Naive thymus-derived CD4-positive, alpha-beta T cell (primary cell): ENCODE data around the gene ZDHHC13. TPM values are rescaled to one million over a fixed set of nuclear protein-coding genes. Genes with fewer than 3 reads are reported as not detected.

Source experiments
- ATAC-seq: fragments of 150-1000 bp; cut with Tn5 transposase; 2 replicates; pipeline ENCODE4 v1.10.0; 2021; ENCODE audit warnings: mild to moderate bottlenecking, moderate library complexity
- CTCF ChIA-PET: fragments of 350-600 bp; sonication (Branson Sonifier 250); formaldehyde crosslinking; loops from one replicate; lab custom pipeline; 2021; ENCODE audit warnings: antibody characterized with exemption; lab: Charles Lee
- POLR2A ChIA-PET: fragments of 350-600 bp; sonication (Branson Sonifier 250); formaldehyde crosslinking; loops from one replicate; lab custom pipeline; 2021; ENCODE audit warnings: antibody characterized with exemption, inconsistent platforms; lab: Charles Lee
- DNase-seq, 9 donors: peaks; one replicate each; pipeline versions ENCODE4 v3.0.0 to v3.0.0-alpha.2; 2020 to 2022; ENCODE audit warnings: mixed read lengths in 1 of 9
- H3K27ac ChIP-seq: one replicate; pipeline ENCODE4 v1.7.0; 2013; ENCODE audit warnings: mild to moderate bottlenecking, low read depth, low read length, moderate library complexity
- H3K27me3 ChIP-seq, 2 donors: one replicate each; pipeline ENCODE4 v1.7.0; 2013; ENCODE audit warnings: low read length in 2 of 2, mild to moderate bottlenecking in 2 of 2, moderate library complexity in 2 of 2; ENCODE audit not compliant: control insufficient read depth in 2 of 2, insufficient read depth in 2 of 2
- H3K36me3 ChIP-seq, 3 experiments: 1 replicate in 2 of 3; 2 replicates in 1 of 3; pipeline ENCODE4 v1.7.0; 2013; ENCODE audit warnings: low read length in 3 of 3, mild to moderate bottlenecking in 3 of 3, moderate library complexity in 1 of 3; ENCODE audit not compliant: insufficient read depth in 3 of 3, control insufficient read depth in 2 of 3
- H3K4me1 ChIP-seq, 2 donors: one replicate each; pipeline ENCODE4 v1.7.0; 2013; ENCODE audit warnings: low read length in 2 of 2, mild to moderate bottlenecking in 2 of 2, moderate library complexity in 1 of 2; ENCODE audit not compliant: control insufficient read depth in 2 of 2, insufficient read depth in 2 of 2
- H3K4me3 ChIP-seq: 2 replicates; pipeline ENCODE4 v1.7.0; 2013; ENCODE audit warnings: mild to moderate bottlenecking, low read length
- H3K9me3 ChIP-seq, 3 experiments: 1 replicate in 2 of 3; 2 replicates in 1 of 3; pipeline ENCODE4 v1.7.0; 2013; ENCODE audit warnings: low read length in 3 of 3; ENCODE audit not compliant: control insufficient read depth in 2 of 3
- H3K27ac Mint-ChIP-seq, 9 donors: one replicate each; pipeline ENCODE4 v1.8.0; 2020 to 2022; ENCODE audit warnings: mixed read lengths in 9 of 9, mild to moderate bottlenecking in 8 of 9, moderate library complexity in 5 of 9, inconsistent platforms in 2 of 9
- H3K27me3 Mint-ChIP-seq, 5 donors: one replicate each; pipeline ENCODE4 v1.8.0; 2021 to 2022; ENCODE audit warnings: mixed read lengths in 5 of 5, mild to moderate bottlenecking in 1 of 5
- H3K36me3 Mint-ChIP-seq, 5 donors: one replicate each; pipeline ENCODE4 v1.8.0; 2020 to 2022; ENCODE audit warnings: mixed read lengths in 5 of 5, mild to moderate bottlenecking in 3 of 5, inconsistent platforms in 1 of 5
- H3K4me1 Mint-ChIP-seq, 7 donors: one replicate each; pipeline ENCODE4 v1.8.0; 2020 to 2022; ENCODE audit warnings: mixed read lengths in 7 of 7, mild to moderate bottlenecking in 3 of 7, inconsistent platforms in 1 of 7
- H3K4me3 Mint-ChIP-seq, 10 donors: one replicate each; pipeline ENCODE4 v1.8.0; 2020 to 2022; ENCODE audit warnings: mild to moderate bottlenecking in 10 of 10, mixed read lengths in 10 of 10, moderate library complexity in 6 of 10, inconsistent platforms in 2 of 10
- H3K9me3 Mint-ChIP-seq, 11 donors: one replicate each; pipeline ENCODE4 v1.8.0; 2020 to 2022; ENCODE audit warnings: mixed read lengths in 11 of 11, mild to moderate bottlenecking in 4 of 11, inconsistent platforms in 1 of 11, moderate library complexity in 1 of 11
- intact Hi-C, 2 donors: fragments of 100-400 bp; cut with micrococcal nuclease; formaldehyde crosslinking; loops; one replicate each; pipeline ENCODE4 v1.15.1; 2023
- polyA plus RNA-seq, 2 donors: library from polyadenylated mRNA; unstranded; fragments of 300-500 nt; fragmentation: Illumina TruSeq; gene quantifications; one replicate each; pipeline ENCODE4 v1.2.3, GENCODE V29; 2021
- total RNA-seq, 6 experiments: library from RNA in 5 of 6; stranded (reverse) in 5 of 6; gene quantifications; 1 replicate in 5 of 6; 2 replicates in 1 of 6; pipeline ENCODE4 v1.2.3 and lab custom pipeline; 2021 to 2026

The ZDHHC13 gene
- total and polyA plus RNA-seq, 7 experiments from 2014 or later: 6.8 to 21.3 (median 10.2) TPM

- intact Hi-C loops: no loop called here
- Mint-ChIP-seq H3K36me3 (no peaks in the 10 kb centered on the region), H3K4me1 (peaks cover 0 to 2% (median 0%) of the 10 kb centered on the region in 7 donors), H3K4me3 (no peak overlapping the region), H3K27ac (no peak overlapping the region), H3K9me3 (peaks cover 0 to 3% (median 0%) of the 10 kb centered on the region in 11 donors), H3K27me3 (peaks cover 16 to 32% (median 28%) of the 10 kb centered on the region in 5 donors)
- no peaks in the 10 kb centered on the region for H3K4me1 ChIP-seq
- H3K4me3 ChIP-seq: no peak overlapping the region
- ATAC-seq (no peak), DNase-seq (no peak)
- no peaks in the 10 kb centered on the region for H3K9me3 ChIP-seq
- ChIA-PET POLR2A (no interaction called here), CTCF (interaction anchor here (2.9 kb wide), 1 partner anchor 10 kb away, joined by 10 read pairs; no protein-coding TSS in a partner anchor)
- H3K27ac ChIP-seq: no peak overlapping the region
- H3K36me3 ChIP-seq: no peaks in the 10 kb centered on the region
- no peaks in the 10 kb centered on the region for H3K27me3 ChIP-seq
These were observed 29.3 kb upstream of the ZDHHC13 start for GRCh38 chr11:19087658-19088057.

GRCh38 chr11:19088791-19089190 is 28.2 kb upstream of the ZDHHC13 start:
- DNase-seq (no peak), ATAC-seq (no peak)
- CTCF ChIA-PET: interaction anchor here (2.9 kb wide), 1 partner anchor 11 kb away, joined by 10 read pairs; no protein-coding TSS in a partner anchor
- no peaks in the 10 kb centered on the region for H3K36me3 ChIP-seq
- no peaks in the 10 kb centered on the region for H3K27me3 ChIP-seq
- Mint-ChIP-seq H3K36me3 (no peaks in the 10 kb centered on the region), H3K4me1 (peaks cover 0 to 3% (median 0%) of the 10 kb centered on the region in 7 donors), H3K27ac (no peak overlapping the region), H3K4me3 (no peak overlapping the region), H3K9me3 (peaks cover 0 to 3% (median 0%) of the 10 kb centered on the region in 11 donors), H3K27me3 (peaks cover 21 to 34% (median 32%) of the 10 kb centered on the region in 5 donors)
- no peak overlapping the region for H3K4me3 ChIP-seq
- H3K4me1 ChIP-seq: no peaks in the 10 kb centered on the region
- POLR2A ChIA-PET: no interaction called here
- H3K27ac ChIP-seq: no peak overlapping the region
- intact Hi-C loops: no loop called here
- no peaks in the 10 kb centered on the region for H3K9me3 ChIP-seq

- Mint-ChIP-seq H3K9me3 (peaks cover 0 to 3% (median 0%) of the 10 kb centered on the region in 11 donors), H3K4me3 (no peak overlapping the region), H3K27ac (no peak overlapping the region), H3K4me1 (peaks cover 0 to 3% (median 0%) of the 10 kb centered on the region in 7 donors), H3K36me3 (no peaks in the 10 kb centered on the region), H3K27me3 (peaks cover 22 to 38% (median 34%) of the 10 kb centered on the region in 5 donors)
- H3K4me1 ChIP-seq: no peaks in the 10 kb centered on the region
- H3K36me3 ChIP-seq: no peaks in the 10 kb centered on the region
- H3K9me3 ChIP-seq: no peaks in the 10 kb centered on the region
- CTCF ChIA-PET: interaction anchor here (2.9 kb wide), 1 partner anchor 12 kb away, joined by 10 read pairs; no protein-coding TSS in a partner anchor
- H3K4me3 ChIP-seq: no peak overlapping the region
- H3K27ac ChIP-seq: no peak overlapping the region
- intact Hi-C loops: no loop called here
- no peak for ATAC-seq
- POLR2A ChIA-PET: no interaction called here
- no peaks in the 10 kb centered on the region for H3K27me3 ChIP-seq
- DNase-seq: no peak
These were observed 27.5 kb upstream of the ZDHHC13 start for GRCh38 chr11:19089421-19089820.

- H3K36me3 Mint-ChIP-seq: no peaks in the 10 kb centered on the region
- peaks cover 0 to 3% (median 0%) of the 10 kb centered on the region in 7 donors for H3K4me1 Mint-ChIP-seq
- no peak overlapping the region for H3K4me3 Mint-ChIP-seq
- H3K9me3 ChIP-seq: no peaks in the 10 kb centered on the region
- ChIA-PET POLR2A (no interaction called here), CTCF (no interaction called here)
- DNase-seq (no peak), ATAC-seq (no peak)
- intact Hi-C loops: no loop called here
- no peaks in the 10 kb centered on the region for H3K4me1 ChIP-seq
- no peaks in the 10 kb centered on the region for H3K36me3 ChIP-seq
- no peak overlapping the region for H3K27ac Mint-ChIP-seq
- peaks cover 0 to 3% (median 0%) of the 10 kb centered on the region in 11 donors for H3K9me3 Mint-ChIP-seq
- no peak overlapping the region for H3K27ac ChIP-seq
- peaks cover 22 to 44% (median 35%) of the 10 kb centered on the region in 5 donors for H3K27me3 Mint-ChIP-seq
- no peak overlapping the region for H3K4me3 ChIP-seq
- no peaks in the 10 kb centered on the region for H3K27me3 ChIP-seq
These were observed 25.6 kb upstream of the ZDHHC13 start for GRCh38 chr11:19091366-19091765.

- peaks cover 28 to 45% (median 39%) of the 10 kb centered on the region in 5 donors for H3K27me3 Mint-ChIP-seq
- H3K36me3 Mint-ChIP-seq: no peaks in the 10 kb centered on the region
These were observed 24.6 kb upstream of the ZDHHC13 start for GRCh38 chr11:19092342-19092741.

GRCh38 chr11:19092850-19093249 is 24.1 kb upstream of the ZDHHC13 start:
- ATAC-seq (no peak), DNase-seq (no peak)
- intact Hi-C loops: no loop called here
- ChIA-PET CTCF (no interaction called here), POLR2A (no interaction called here)
- Histone ChIP-seq H3K36me3 (no peaks in the 10 kb centered on the region), H3K4me1 (no peaks in the 10 kb centered on the region), H3K27ac (no peak overlapping the region), H3K27me3 (no peaks in the 10 kb centered on the region), H3K9me3 (no peaks in the 10 kb centered on the region), H3K4me3 (no peak overlapping the region)
- H3K27me3 Mint-ChIP-seq: peaks cover 33 to 45% (median 44%) of the 10 kb centered on the region in 5 donors
- no peaks in the 10 kb centered on the region for H3K36me3 Mint-ChIP-seq
- H3K4me1 Mint-ChIP-seq: peaks cover 0 to 3% (median 0%) of the 10 kb centered on the region in 7 donors
- no peak overlapping the region for H3K27ac Mint-ChIP-seq
- H3K9me3 Mint-ChIP-seq: peaks cover 0 to 3% (median 0%) of the 10 kb centered on the region in 11 donors
- no peak overlapping the region for H3K4me3 Mint-ChIP-seq

More at GRCh38 chr11:19092342-19092741, 24.6 kb upstream of the ZDHHC13 start:
- H3K36me3 ChIP-seq: no peaks in the 10 kb centered on the region
- DNase-seq: no peak
- ChIA-PET POLR2A (no interaction called here), CTCF (no interaction called here)
- H3K27ac Mint-ChIP-seq: no peak overlapping the region
- intact Hi-C loops: no loop called here
- H3K4me3 ChIP-seq: no peak overlapping the region
- no peaks in the 10 kb centered on the region for H3K9me3 ChIP-seq
- H3K4me1 Mint-ChIP-seq: peaks cover 0 to 3% (median 0%) of the 10 kb centered on the region in 7 donors
- peaks cover 0 to 3% (median 0%) of the 10 kb centered on the region in 11 donors for H3K9me3 Mint-ChIP-seq
- no peak overlapping the region for H3K27ac ChIP-seq
- no peaks in the 10 kb centered on the region for H3K27me3 ChIP-seq
- H3K4me3 Mint-ChIP-seq: no peak overlapping the region
- no peak for ATAC-seq
- H3K4me1 ChIP-seq: no peaks in the 10 kb centered on the region

- ChIA-PET POLR2A (no interaction called here), CTCF (no interaction called here)
- Mint-ChIP-seq H3K27me3 (peaks cover 31 to 47% (median 45%) of the 10 kb centered on the region in 5 donors), H3K4me3 (no peak overlapping the region), H3K36me3 (no peaks in the 10 kb centered on the region), H3K27ac (no peak overlapping the region), H3K9me3 (peaks cover 0 to 3% (median 0%) of the 10 kb centered on the region in 11 donors), H3K4me1 (peaks cover 0 to 3% (median 0%) of the 10 kb centered on the region in 7 donors)
- no peak overlapping the region for H3K4me3 ChIP-seq
- no peak for DNase-seq
- no peaks in the 10 kb centered on the region for H3K36me3 ChIP-seq
- no peaks in the 10 kb centered on the region for H3K9me3 ChIP-seq
- H3K4me1 ChIP-seq: no peaks in the 10 kb centered on the region
- H3K27ac ChIP-seq: no peak overlapping the region
- no peaks in the 10 kb centered on the region for H3K27me3 ChIP-seq
- intact Hi-C loops: no loop called here
- ATAC-seq: no peak
These were observed 23.0 kb upstream of the ZDHHC13 start for GRCh38 chr11:19093976-19094375.
